HepG2 (cell line): ENCODE results near the gene BICDL1. TPM values are rescaled to one million over a fixed set of nuclear protein-coding genes. Genes with fewer than 3 reads are reported as not detected.

ENCODE experiments used
- EP300 ChIP-seq, 3 experiments: sonication (generic) in 1 of 3; formaldehyde crosslinking in 1 of 3; IDR thresholded peaks; 2 replicates each; pipeline versions ENCODE4 v1.5.1 to v1.6.1; 2011 to 2020; ENCODE audit warnings: low read depth in 2 of 3, low read length in 2 of 3, borderline replicate concordance in 1 of 3, improper control_type of control experiment in 1 of 3, mild to moderate bottlenecking in 1 of 3, missing genetic modification reagents in 1 of 3, moderate library complexity in 1 of 3
- HNRNPH1 ChIP-seq: fragments of 200-400 bp; formaldehyde crosslinking; optimal IDR thresholded peaks from 2 replicates; pipeline ENCODE3; 2017; ENCODE audit warnings: mild to moderate bottlenecking, low read depth, low read length
- JUNB ChIP-seq: sonication (generic); formaldehyde crosslinking; IDR thresholded peaks from 2 replicates; pipeline ENCODE4 v1.8.0; 2022; ENCODE audit warnings: missing genetic modification reagents, mild to moderate bottlenecking, borderline replicate concordance
- PBX3 ChIP-seq: sonication (generic); formaldehyde crosslinking; IDR thresholded peaks from 2 replicates; pipeline ENCODE4 v1.8.1; 2023; ENCODE audit warnings: missing genetic modification reagents, inconsistent platforms, borderline replicate concordance
- PITX1 ChIP-seq: sonication (generic); formaldehyde crosslinking; IDR thresholded peaks from 2 replicates; pipeline ENCODE4 v1.5.1; 2020; ENCODE audit warnings: mild to moderate bottlenecking, missing genetic modification reagents
- RFX5 ChIP-seq: IDR thresholded peaks from 2 replicates; pipeline ENCODE4 v1.6.1; 2011; ENCODE audit warnings: low read depth, low read length, improper control_type of control experiment
- SIX1 ChIP-seq: sonication (generic); formaldehyde crosslinking; IDR thresholded peaks from 2 replicates; pipeline ENCODE4 v1.4.0; 2020; ENCODE audit warnings: missing genetic modification reagents, borderline replicate concordance
- SP140L ChIP-seq: sonication (generic); formaldehyde crosslinking; IDR thresholded peaks from 2 replicates; pipeline ENCODE4 v1.4.0; 2020; ENCODE audit warnings: missing genetic modification reagents, borderline replicate concordance
- SPEN ChIP-seq: sonication (generic); formaldehyde crosslinking; IDR thresholded peaks from 2 replicates; pipeline ENCODE4 v1.5.1; 2020; ENCODE audit warnings: low read depth, mild to moderate bottlenecking, missing genetic modification reagents
- TAF1 ChIP-seq: sonication (generic); formaldehyde crosslinking; IDR thresholded peaks from 2 replicates; pipeline ENCODE4 v1.4.0; 2020; ENCODE audit warnings: missing genetic modification reagents
- ZMYM2 ChIP-seq: sonication (generic); formaldehyde crosslinking; IDR thresholded peaks from 2 replicates; pipeline ENCODE4 v1.8.0; 2022; ENCODE audit warnings: mild to moderate bottlenecking, missing genetic modification reagents
- ZNF101 ChIP-seq: sonication (generic); formaldehyde crosslinking; IDR thresholded peaks from 2 replicates; pipeline ENCODE4 v1.4.0; 2020; ENCODE audit warnings: mild to moderate bottlenecking, low read depth, missing genetic modification reagents, borderline replicate concordance
- ZNF33B ChIP-seq: sonication (generic); formaldehyde crosslinking; IDR thresholded peaks from 2 replicates; pipeline ENCODE4 v1.5.1; 2020; ENCODE audit warnings: mild to moderate bottlenecking, missing genetic modification reagents
- ZNF562 ChIP-seq: sonication (generic); formaldehyde crosslinking; IDR thresholded peaks from 2 replicates; pipeline ENCODE4 v1.8.0; 2022; ENCODE audit warnings: missing genetic modification reagents, borderline replicate concordance
- ZNF710 ChIP-seq: sonication (generic); formaldehyde crosslinking; IDR thresholded peaks from 2 replicates; pipeline ENCODE4 v1.5.0; 2020; ENCODE audit warnings: mild to moderate bottlenecking, missing genetic modification reagents, borderline replicate concordance
- ZNF724P ChIP-seq: sonication (generic); formaldehyde crosslinking; IDR thresholded peaks from 2 replicates; pipeline ENCODE4 v1.8.0; 2022; ENCODE audit warnings: missing genetic modification reagents, borderline replicate concordance
- ZNF740 ChIP-seq: sonication (generic); formaldehyde crosslinking; IDR thresholded peaks from 2 replicates; pipeline ENCODE4 v1.4.0; 2020; ENCODE audit warnings: missing genetic modification reagents
- ZNF775 ChIP-seq: sonication (generic); formaldehyde crosslinking; IDR thresholded peaks from 2 replicates; pipeline ENCODE4 v1.4.0; 2020; ENCODE audit warnings: missing genetic modification reagents, mild to moderate bottlenecking, moderate library complexity, borderline replicate concordance
- polyA plus RNA-seq, 8 experiments: library from polyadenylated mRNA; depleted of rRNA in 3 of 8; stranded (reverse) in 7 of 8; unstranded in 1 of 8; fragments of >200 nt; fragmentation: Illumina TruSeq in 4 of 8; extraction: Trizol in 4 of 8; gene quantifications; 2 replicates each; pipeline versions ENCODE4 v1.2.1 to v1.2.3, GENCODE V29; 2011 to 2016; ENCODE audit warnings: low read depth in 4 of 8, missing spikeins in 1 of 8, mixed read lengths in 1 of 8; ENCODE audit not compliant: insufficient read depth in 1 of 8
- total RNA-seq, 5 experiments: library from RNA; depleted of rRNA; stranded (reverse); fragments of >200 nt; fragmentation: Illumina TruSeq; extraction: Trizol; gene quantifications; 2 replicates each; pipeline ENCODE4 v1.2.3, GENCODE V29; 2016; ENCODE audit warnings: low read depth in 1 of 5
- TF ChIP-seq, protein P1 (sequence below): sonication (generic); formaldehyde crosslinking; IDR thresholded peaks from 2 replicates; pipeline ENCODE4 v1.4.0; 2020; ENCODE audit warnings: low read depth, missing genetic modification reagents

BICDL1 gene
- total and polyA plus RNA-seq, 2 of the 13 experiments (the other 11 are each of a cell fraction or from before 2014, with no cell fraction given): 3.6 to 9.7 TPM

GRCh38 chr12:120116792-120117651 is 128.0 kb downstream of the BICDL1 start (continued):
- TF ChIP-seq RFX5 (no peak), ZNF724P (CRISPR knock-in tag) (no peak; the same call in 1 of the 2 replicates), PBX3 (peak; percentile 71; the same call in 1 of the 2 replicates), TAF1 (peak; percentile 79), SPEN (CRISPR knock-in tag) (peak; percentile 87), ZNF562 (no peak), SIX1 (CRISPR knock-in tag) (no peak), PITX1 (peak; percentile 30; the same call in 1 of the 2 replicates), HNRNPH1 (no peak), ZNF740 (CRISPR knock-in tag) (0 out of 2 replicates have a peak, but pooled peaks have one; percentile 34), SP140L (CRISPR knock-in tag) (no peak), ZNF33B (no peak; the same call in none of the 2 replicates), EP300 (IDR thresholded peaks at IDR 0.05; ENCODE audit: low read depth in 2 of 2, low read length in 2 of 2) (peak in 1 of 2 experiments; percentile 46; a peak in 1 of 4 replicates), EP300 (CRISPR knock-in tag; IDR thresholded peaks at IDR 0.05; ENCODE audit: borderline replicate concordance) (no peak), JUNB (CRISPR knock-in tag) (0 out of 2 replicates have a peak, but pooled peaks have one; percentile 21), ZNF710 (CRISPR knock-in tag) (peak; percentile 62; the same call in 1 of the 2 replicates), ZMYM2 (CRISPR knock-in tag) (no peak), ZNF101 (CRISPR knock-in tag) (no peak), ZNF775 (CRISPR knock-in tag) (no peak)
- TF ChIP-seq, protein P1, sequence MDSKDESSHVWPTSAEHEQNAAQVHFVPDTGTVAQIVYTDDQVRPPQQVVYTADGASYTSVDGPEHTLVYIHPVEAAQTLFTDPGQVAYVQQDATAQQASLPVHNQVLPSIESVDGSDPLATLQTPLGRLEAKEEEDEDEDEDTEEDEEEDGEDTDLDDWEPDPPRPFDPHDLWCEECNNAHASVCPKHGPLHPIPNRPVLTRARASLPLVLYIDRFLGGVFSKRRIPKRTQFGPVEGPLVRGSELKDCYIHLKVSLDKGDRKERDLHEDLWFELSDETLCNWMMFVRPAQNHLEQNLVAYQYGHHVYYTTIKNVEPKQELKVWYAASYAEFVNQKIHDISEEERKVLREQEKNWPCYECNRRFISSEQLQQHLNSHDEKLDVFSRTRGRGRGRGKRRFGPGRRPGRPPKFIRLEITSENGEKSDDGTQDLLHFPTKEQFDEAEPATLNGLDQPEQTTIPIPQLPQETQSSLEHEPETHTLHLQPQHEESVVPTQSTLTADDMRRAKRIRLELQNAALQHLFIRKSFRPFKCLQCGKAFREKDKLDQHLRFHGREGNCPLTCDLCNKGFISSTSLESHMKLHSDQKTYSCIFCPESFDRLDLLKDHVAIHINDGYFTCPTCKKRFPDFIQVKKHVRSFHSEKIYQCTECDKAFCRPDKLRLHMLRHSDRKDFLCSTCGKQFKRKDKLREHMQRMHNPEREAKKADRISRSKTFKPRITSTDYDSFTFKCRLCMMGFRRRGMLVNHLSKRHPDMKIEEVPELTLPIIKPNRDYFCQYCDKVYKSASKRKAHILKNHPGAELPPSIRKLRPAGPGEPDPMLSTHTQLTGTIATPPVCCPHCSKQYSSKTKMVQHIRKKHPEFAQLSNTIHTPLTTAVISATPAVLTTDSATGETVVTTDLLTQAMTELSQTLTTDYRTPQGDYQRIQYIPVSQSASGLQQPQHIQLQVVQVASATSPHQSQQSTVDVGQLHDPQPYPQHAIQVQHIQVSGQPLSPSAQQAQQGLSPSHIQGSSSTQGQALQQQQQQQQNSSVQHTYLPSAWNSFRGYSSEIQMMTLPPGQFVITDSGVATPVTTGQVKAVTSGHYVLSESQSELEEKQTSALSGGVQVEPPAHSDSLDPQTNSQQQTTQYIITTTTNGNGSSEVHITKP (CRISPR knock-in tag): no peak
